HL-60 (cell line): Measurements from ENCODE around the gene RFXANK.

Experiments used
- CTCF ChIP-seq: IDR thresholded peaks from one replicate; pipeline ENCODE4 v1.5.1; 2011; ENCODE audit warnings: low read length, control low read depth, inconsistent platforms; ENCODE audit not compliant: insufficient read depth
- POLR2AphosphoS5 ChIP-seq: IDR thresholded peaks from 2 replicates; pipeline ENCODE4 v1.6.1; 2012; ENCODE audit warnings: low read depth
- REST ChIP-seq: IDR thresholded peaks from 2 replicates; pipeline ENCODE4 v1.6.1; 2012; ENCODE audit warnings: low read depth; ENCODE audit not compliant: insufficient replicate concordance

- no peak for TF ChIP-seq CTCF
- TF ChIP-seq POLR2AphosphoS5 = no peak
- no peak for TF ChIP-seq REST
Observed at GRCh38 chr19:19250196-19250801, 58.2 kb downstream of the RFXANK start.
